ENCODE results near the gene MEI1.
"Not testable (repeated sequence)": the region's sequence is repeated elsewhere in the genome, so short reads cannot be mapped to it uniquely, and the experiment has no call there.

MEI1 gene

DNA sequence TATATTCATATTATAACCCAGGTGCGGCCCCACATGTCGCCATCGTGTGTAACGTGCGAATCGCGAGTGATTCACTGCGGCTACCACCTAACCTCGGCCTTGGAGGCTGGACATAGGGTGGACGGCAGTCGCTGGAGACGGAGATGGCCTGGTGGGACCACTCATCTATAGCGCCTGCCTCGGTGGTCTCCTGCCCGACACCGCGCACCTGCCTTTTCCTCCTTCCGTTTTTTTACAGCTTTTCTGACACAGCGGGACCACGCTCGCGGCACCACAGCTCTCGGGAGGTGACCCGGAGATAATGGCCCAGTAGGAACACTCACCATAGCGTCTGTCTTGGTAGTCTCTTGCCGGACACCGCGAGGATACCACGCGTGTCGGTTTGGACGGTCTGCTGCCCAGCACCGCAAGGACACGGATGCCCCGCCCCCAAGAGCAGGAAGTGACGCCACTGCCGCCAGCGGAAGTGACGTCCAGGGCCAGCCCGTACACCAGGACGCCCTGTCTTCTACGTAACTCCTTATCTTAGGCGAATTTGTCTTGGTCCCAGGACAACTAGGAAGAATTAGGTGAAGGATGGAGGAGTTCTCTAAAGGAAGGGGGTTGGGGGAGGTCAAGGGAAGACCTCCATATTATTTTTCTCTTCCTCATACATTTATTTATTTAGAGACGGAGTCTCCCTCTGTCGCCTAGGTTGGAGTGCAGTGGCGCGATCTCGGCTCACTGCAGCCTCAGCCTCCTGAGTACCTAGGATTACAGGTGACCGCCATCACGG lies 17.1 kb upstream of the MEI1 start:
- TF ChIP-seq, protein P1, sequence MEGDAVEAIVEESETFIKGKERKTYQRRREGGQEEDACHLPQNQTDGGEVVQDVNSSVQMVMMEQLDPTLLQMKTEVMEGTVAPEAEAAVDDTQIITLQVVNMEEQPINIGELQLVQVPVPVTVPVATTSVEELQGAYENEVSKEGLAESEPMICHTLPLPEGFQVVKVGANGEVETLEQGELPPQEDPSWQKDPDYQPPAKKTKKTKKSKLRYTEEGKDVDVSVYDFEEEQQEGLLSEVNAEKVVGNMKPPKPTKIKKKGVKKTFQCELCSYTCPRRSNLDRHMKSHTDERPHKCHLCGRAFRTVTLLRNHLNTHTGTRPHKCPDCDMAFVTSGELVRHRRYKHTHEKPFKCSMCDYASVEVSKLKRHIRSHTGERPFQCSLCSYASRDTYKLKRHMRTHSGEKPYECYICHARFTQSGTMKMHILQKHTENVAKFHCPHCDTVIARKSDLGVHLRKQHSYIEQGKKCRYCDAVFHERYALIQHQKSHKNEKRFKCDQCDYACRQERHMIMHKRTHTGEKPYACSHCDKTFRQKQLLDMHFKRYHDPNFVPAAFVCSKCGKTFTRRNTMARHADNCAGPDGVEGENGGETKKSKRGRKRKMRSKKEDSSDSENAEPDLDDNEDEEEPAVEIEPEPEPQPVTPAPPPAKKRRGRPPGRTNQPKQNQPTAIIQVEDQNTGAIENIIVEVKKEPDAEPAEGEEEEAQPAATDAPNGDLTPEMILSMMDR (IDR thresholded peaks at IDR 0.05; ENCODE audit: insufficient read depth, low read depth, low read length, missing control alignments), result no peak
- DNase-seq (ENCODE audit: low read depth), result peak; percentile 85
- H3K4me3 ChIP-seq (ENCODE audit: low read length), result peak overlapping the region; percentile 69

DNA sequence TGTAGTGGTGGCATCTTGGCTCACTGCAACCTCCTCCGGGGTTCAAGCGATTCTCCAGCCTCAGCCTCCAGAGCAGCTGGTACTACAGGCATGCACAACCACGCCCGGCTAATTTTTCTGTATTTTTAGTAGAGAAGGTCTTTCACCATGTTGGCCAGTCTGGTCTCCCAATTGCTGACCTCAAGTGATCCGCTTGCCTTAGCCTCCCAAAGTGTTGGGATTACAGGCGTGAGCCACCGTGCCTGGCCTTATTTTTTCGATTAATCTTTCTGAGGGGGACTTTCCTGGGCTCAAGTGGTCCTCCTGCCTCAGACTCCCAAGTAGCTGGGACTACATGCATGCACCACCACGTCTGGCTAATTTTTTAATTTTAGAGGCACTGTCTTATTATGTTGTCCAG lies 16.3 kb upstream of the MEI1 start:
- no peak for DNase-seq (ENCODE audit: low read depth)
- TF ChIP-seq, protein P1 (IDR thresholded peaks at IDR 0.05; ENCODE audit: insufficient read depth, low read depth, low read length, missing control alignments), result no peak
- peak overlapping the region; percentile 69 for H3K4me3 ChIP-seq (ENCODE audit: low read length)

- no peak for DNase-seq (ENCODE audit: low read depth)
- TF ChIP-seq, protein P1 (IDR thresholded peaks at IDR 0.05; ENCODE audit: insufficient read depth, low read depth, low read length, missing control alignments), result no peak
- H3K4me3 ChIP-seq (ENCODE audit: low read length), result no peak overlapping the region
These were observed 15.7 kb upstream of the MEI1 start for GRCh38 chr22:41683616-41684015.

- TF ChIP-seq, protein P1 (IDR thresholded peaks at IDR 0.05; ENCODE audit: insufficient read depth, low read depth, low read length, missing control alignments), result no peak
- H3K4me3 ChIP-seq (ENCODE audit: low read length), result no peak overlapping the region
- DNase-seq (ENCODE audit: low read depth), result no peak
These were observed 15.1 kb upstream of the MEI1 start for GRCh38 chr22:41684194-41684593.

- H3K4me3 ChIP-seq (ENCODE audit: low read length); DNase-seq (ENCODE audit: low read depth): not testable (repeated sequence)
These were observed 12.4 kb upstream of the MEI1 start for GRCh38 chr22:41686890-41687289.

DNA sequence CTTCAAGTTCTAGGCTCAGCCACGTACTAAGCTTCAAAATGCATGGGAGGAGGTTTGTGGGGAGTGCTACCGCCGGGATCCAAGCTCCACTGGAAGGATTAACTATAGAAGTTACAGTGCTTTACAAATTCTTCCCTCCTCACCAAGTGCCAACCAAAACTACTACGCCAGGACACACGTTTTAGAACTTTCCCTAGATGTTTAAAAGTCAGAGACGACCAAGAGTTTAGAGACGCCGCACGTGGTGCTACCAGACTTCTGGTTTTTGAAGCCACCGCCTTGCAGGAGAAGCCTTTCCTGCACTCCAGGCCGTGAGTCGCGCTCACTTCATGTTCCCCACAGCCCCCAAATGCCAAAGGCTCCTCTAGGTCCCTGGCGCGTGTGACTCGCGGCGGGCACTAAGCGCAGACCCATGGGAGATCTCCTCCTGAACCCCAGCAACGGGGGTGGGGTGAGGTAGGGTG lies 11.4 kb upstream of the MEI1 start:
- H3K4me3 ChIP-seq (ENCODE audit: low read length), result peak overlapping the region; percentile 82
- TF ChIP-seq, protein P1 (IDR thresholded peaks at IDR 0.05; ENCODE audit: insufficient read depth, low read depth, low read length, missing control alignments), result no peak
- DNase-seq (ENCODE audit: low read depth), result peak; percentile 26

DNA sequence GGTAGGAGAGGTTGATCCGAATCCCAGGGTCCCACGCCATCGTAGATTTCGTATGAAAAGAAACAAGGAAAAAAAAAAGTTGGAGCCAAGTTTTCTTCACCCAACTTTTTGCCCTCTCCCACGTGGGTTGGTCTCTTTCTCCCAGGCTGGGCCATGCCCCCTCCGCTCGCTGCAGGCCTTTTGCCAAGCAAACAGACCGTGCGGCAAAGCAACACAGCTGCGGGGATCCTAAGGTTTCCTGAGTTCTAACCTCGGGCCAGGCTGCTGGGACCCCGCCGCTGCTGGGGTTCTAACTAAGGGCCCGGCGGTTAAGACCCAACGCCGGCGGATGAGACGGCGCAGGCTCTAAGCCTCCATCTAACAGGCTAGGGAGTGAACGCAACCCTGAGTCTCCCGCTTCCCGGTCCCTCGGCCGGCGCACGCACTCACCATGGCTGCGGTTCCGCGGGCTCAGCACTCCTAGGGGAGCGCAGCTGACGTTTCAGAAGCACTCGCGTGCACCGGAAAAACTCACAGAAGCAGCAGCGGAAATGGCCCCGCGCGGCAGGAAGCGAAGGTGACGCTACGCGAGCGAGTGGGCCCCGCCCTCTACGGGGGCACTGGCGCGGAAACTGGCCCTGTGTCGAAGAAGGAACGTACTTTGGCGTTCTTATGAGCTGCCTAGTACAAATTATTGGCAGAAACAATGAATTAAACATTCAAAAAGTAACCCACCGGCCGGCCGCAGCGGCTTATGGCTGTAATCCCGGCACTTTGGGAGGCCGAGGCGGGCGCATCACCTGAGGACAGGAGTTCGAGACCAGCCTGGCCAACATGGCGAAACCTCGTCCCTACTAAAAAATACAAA lies 10.7 kb upstream of the MEI1 start, which contains the start of gene SNU13:
SNU13 (minus strand) TSS at position 503 of the 847 bp plus-strand sequence; CDS start at position 432, 71 bp downstream.
- peak; percentile 94 for DNase-seq (ENCODE audit: low read depth)
- TF ChIP-seq, protein P1 (IDR thresholded peaks at IDR 0.05; ENCODE audit: insufficient read depth, low read depth, low read length, missing control alignments), result no peak
- peak within 1 kb of the TSS; percentile 82 for H3K4me3 ChIP-seq (ENCODE audit: low read length)

All from epithelial cell of esophagus (primary cell).